Measurements from ENCODE around the gene BRK1. TPM values are rescaled to one million over a fixed set of nuclear protein-coding genes. Genes with fewer than 3 reads are reported as not detected.

The BRK1 gene
- total and polyA plus RNA-seq, 9 of the 15 experiments (the other 6 are each of a cell fraction or from before 2014, with no cell fraction given), result 105 to 634 (median 250) TPM

- TF ChIP-seq NR4A1 (CRISPR knock-in tag; IDR thresholded peaks at IDR 0.05) (no peak), NR4A1 (tag; IDR thresholded peaks at IDR 0.05) (0 out of 2 replicates have a peak, but pooled peaks have one; percentile 20), NKRF (IDR thresholded peaks at IDR 0.05; ENCODE audit: borderline replicate concordance) (peak; percentile 73), SIN3A (IDR thresholded peaks at IDR 0.05; ENCODE audit: borderline replicate concordance in 2 of 2, control insufficient read depth in 1 of 2, low read depth in 2 of 2, low read length in 2 of 2) (peak; percentile 14 to 31; a peak in 1 of 4 replicates), ZC3H8 (IDR thresholded peaks at IDR 0.05) (no peak), SREBF2 (CRISPR knock-in tag; IDR thresholded peaks at IDR 0.05) (no peak), NR1H2 (CRISPR knock-in tag; IDR thresholded peaks at IDR 0.05) (0 out of 2 replicates have a peak, but pooled peaks have one; percentile 29), PHF8 (IDR thresholded peaks at IDR 0.05; ENCODE audit: borderline replicate concordance, low read length) (peak; percentile 76; the same call in 1 of the 2 replicates), ZFP1 (CRISPR knock-in tag; IDR thresholded peaks at IDR 0.05) (no peak), BHLHE40 (IDR thresholded peaks at IDR 0.05; ENCODE audit: low read length) (peak; percentile 5; the same call in 1 of the 2 replicates), TFE3 (CRISPR knock-in tag; IDR thresholded peaks at IDR 0.05) (no peak), PTBP1 (IDR thresholded peaks at IDR 0.05; ENCODE audit: low read depth, low read length) (no peak), NEUROD1 (IDR thresholded peaks at IDR 0.05; ENCODE audit: borderline replicate concordance, low read depth, low read length, partially characterized antibody) (no peak), ZBTB7A (IDR thresholded peaks at IDR 0.05; ENCODE audit: borderline replicate concordance, control insufficient read depth, low read depth, low read length) (peak; percentile 71; the same call in 1 of the 2 replicates), LARP7 (IDR thresholded peaks at IDR 0.05) (no peak), HNRNPLL (IDR thresholded peaks at IDR 0.05; ENCODE audit: low read depth, low read length, poor library complexity, severe bottlenecking) (no peak), NFYB (IDR thresholded peaks at IDR 0.05; ENCODE audit: extremely low read depth, insufficient read length) (no peak)
- TF ChIP-seq, protein P1, sequence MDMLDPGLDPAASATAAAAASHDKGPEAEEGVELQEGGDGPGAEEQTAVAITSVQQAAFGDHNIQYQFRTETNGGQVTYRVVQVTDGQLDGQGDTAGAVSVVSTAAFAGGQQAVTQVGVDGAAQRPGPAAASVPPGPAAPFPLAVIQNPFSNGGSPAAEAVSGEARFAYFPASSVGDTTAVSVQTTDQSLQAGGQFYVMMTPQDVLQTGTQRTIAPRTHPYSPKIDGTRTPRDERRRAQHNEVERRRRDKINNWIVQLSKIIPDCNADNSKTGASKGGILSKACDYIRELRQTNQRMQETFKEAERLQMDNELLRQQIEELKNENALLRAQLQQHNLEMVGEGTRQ (CRISPR knock-in tag; IDR thresholded peaks at IDR 0.05), result 0 out of 2 replicates have a peak, but pooled peaks have one; percentile 2
- TF ChIP-seq, protein P2, sequence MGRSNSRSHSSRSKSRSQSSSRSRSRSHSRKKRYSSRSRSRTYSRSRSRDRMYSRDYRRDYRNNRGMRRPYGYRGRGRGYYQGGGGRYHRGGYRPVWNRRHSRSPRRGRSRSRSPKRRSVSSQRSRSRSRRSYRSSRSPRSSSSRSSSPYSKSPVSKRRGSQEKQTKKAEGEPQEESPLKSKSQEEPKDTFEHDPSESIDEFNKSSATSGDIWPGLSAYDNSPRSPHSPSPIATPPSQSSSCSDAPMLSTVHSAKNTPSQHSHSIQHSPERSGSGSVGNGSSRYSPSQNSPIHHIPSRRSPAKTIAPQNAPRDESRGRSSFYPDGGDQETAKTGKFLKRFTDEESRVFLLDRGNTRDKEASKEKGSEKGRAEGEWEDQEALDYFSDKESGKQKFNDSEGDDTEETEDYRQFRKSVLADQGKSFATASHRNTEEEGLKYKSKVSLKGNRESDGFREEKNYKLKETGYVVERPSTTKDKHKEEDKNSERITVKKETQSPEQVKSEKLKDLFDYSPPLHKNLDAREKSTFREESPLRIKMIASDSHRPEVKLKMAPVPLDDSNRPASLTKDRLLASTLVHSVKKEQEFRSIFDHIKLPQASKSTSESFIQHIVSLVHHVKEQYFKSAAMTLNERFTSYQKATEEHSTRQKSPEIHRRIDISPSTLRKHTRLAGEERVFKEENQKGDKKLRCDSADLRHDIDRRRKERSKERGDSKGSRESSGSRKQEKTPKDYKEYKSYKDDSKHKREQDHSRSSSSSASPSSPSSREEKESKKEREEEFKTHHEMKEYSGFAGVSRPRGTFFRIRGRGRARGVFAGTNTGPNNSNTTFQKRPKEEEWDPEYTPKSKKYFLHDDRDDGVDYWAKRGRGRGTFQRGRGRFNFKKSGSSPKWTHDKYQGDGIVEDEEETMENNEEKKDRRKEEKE (IDR thresholded peaks at IDR 0.05; ENCODE audit: borderline replicate concordance in 1 of 2, control insufficient read depth in 1 of 2, low read depth in 2 of 2, low read length in 1 of 2), result no peak
These were observed 49.3 kb downstream of the BRK1 start, which contains the start of gene IRAK2 (continued) for GRCh38 chr3:10164546-10165393.

All from K562 (cell line).